Adrenal gland (tissue), 12 donors: ENCODE results near the gene GRIP1. TPM values are rescaled to one million over a fixed set of nuclear protein-coding genes. Genes with fewer than 3 reads are reported as not detected.

Experiments
- DNase-seq, 7 donors: peaks; one replicate each; pipeline ENCODE4 v3.0.0-alpha.2; 2019 to 2020
- H3K27ac ChIP-seq, 5 donors: fragments of 200-600 bp; sonication (generic) in 4 of 5; 1 replicate in 3 of 5; 2 replicates in 2 of 5; pipeline versions ENCODE4 v1.5.1 to v1.8.0; 2016 to 2020; ENCODE audit warnings: mild to moderate bottlenecking in 1 of 5
- H3K27me3 ChIP-seq: fragments of 200-600 bp; 2 replicates; pipeline ENCODE4 v1.8.0; 2021
- H3K36me3 ChIP-seq, 2 donors: fragments of 200-600 bp; replicated peaks in 1 of 2; 1 replicate in 1 of 2; 2 replicates in 1 of 2; pipeline versions ENCODE4 v1.5.1 to v1.8.0; 2018 to 2022
- H3K4me1 ChIP-seq, 2 donors: fragments of 200-600 bp; replicated peaks in 1 of 2; 1 replicate in 1 of 2; 2 replicates in 1 of 2; pipeline versions ENCODE4 v1.5.1 to v1.8.0; 2018 to 2021
- H3K4me3 ChIP-seq, 4 donors: fragments of 200-600 bp; sonication (generic) in 3 of 4; one replicate each; pipeline ENCODE4 v1.5.1; 2016 to 2018
- H3K9me3 ChIP-seq, 3 donors: fragments of 200-600 bp; sonication (generic) in 1 of 3; replicated peaks in 1 of 3; 1 replicate in 2 of 3; 2 replicates in 1 of 3; pipeline versions ENCODE4 v1.5.1 to v1.8.0; 2016 to 2021
- CTCF ChIP-seq, 6 experiments: fragments of 450-650 bp in 4 of 6; fragments of 200-600 bp in 2 of 6; sonication (generic) in 1 of 6; IDR thresholded peaks; 1 replicate in 5 of 6; 2 replicates in 1 of 6; pipeline versions ENCODE4 v1.5.1 to v1.8.0; 2016 to 2021; ENCODE audit warnings: antibody characterized with exemption in 6 of 6, mild to moderate bottlenecking in 2 of 6, moderate library complexity in 1 of 6
- POLR2A ChIP-seq, 2 donors: fragments of 450-650 bp; IDR thresholded peaks; one replicate each; pipeline ENCODE4 v1.6.1; 2017; ENCODE audit warnings: antibody characterized with exemption in 2 of 2, mild to moderate bottlenecking in 2 of 2, moderate library complexity in 1 of 2
- WGBS, 4 donors: extraction: QIAGEN DNeasy Blood & Tissue Kit in 2 of 4; methylation state at CpG; one replicate each; pipeline versions ENCODE4 v1.1.5 to v1.1.7; 2013 to 2017; 5-methylcytosine and 5-hydroxymethylcytosine counted together
- intact Hi-C, 2 donors: fragments of 100-400 bp; cut with DNase I; formaldehyde crosslinking; loops; one replicate each; pipeline versions ENCODE4 v1.14.1 to v1.15.0; 2022 to 2023
- polyA plus RNA-seq, 3 donors: library from polyadenylated mRNA; stranded (reverse); fragments of 200-250 nt in 2 of 3; fragments of 350-450 nt in 1 of 3; fragmentation: Illumina TruSeq in 1 of 3; extraction: RNeasy Lipid Tissue Mini Kit (QIAGEN cat#74804) in 1 of 3; gene quantifications; one replicate each; pipeline ENCODE4 v1.2.3, GENCODE V29; 2013 to 2014
- total RNA-seq, 9 donors: library from RNA; depleted of rRNA in 4 of 9; stranded (reverse); fragments of >200 nt in 4 of 9; fragments of 120-200 nt in 1 of 9; fragmentation: NEBNext Ultra II Directional in 1 of 9; extraction: Animal tissue kit (Norgen Biotek cat#: 25700) in 1 of 9; gene quantifications; one replicate each; pipeline versions ENCODE4 v1.1.0 to v1.2.4, GENCODE V29; 2013 to 2023
- donor health status: healthy with polysubstance abuse.
- donor health status: Bipolar disorder and iron deficiency.
- donor health status: DM: yes; HTN: yes; CAD: no.
- donor health status: DM: no; HTN: no; CAD: no.
- donor health status: DM: no; HTN: no; CAD: no.
- donor health status: DM: yes; HTN: yes; CAD: no.

Gene GRIP1
- total and polyA plus RNA-seq, 12 donors: 0.54 to 10.8 (median 2.4) TPM

GRCh38 chr12:66692986-66693385 is 14.1 kb upstream of the GRIP1 start:
- no peaks in the 10 kb centered on the region for H3K9me3 ChIP-seq
- H3K27me3 ChIP-seq: no peaks in the 10 kb centered on the region
- WGBS, 4 donors: 66 to 76% (median 72%) methylated on average over 4 of the region's 4 CpGs
- no peak overlapping the region for H3K27ac ChIP-seq
- DNase-seq: no peak
- no peaks in the 10 kb centered on the region for H3K4me1 ChIP-seq
- TF ChIP-seq CTCF (IDR thresholded peaks at IDR 0.05) (no peak), POLR2A (IDR thresholded peaks at IDR 0.05) (no peak)
- no peaks in the 10 kb centered on the region for H3K36me3 ChIP-seq
- no peak overlapping the region for H3K4me3 ChIP-seq
- intact Hi-C loops: loop anchor here in 1 of 2 donors (10.0 kb wide), 1 partner anchor 418 kb away; no protein-coding TSS in a partner anchor

GRCh38 chr12:66692170-66692569 is 13.3 kb upstream of the GRIP1 start:
- DNase-seq: no peak
- no peak for TF ChIP-seq CTCF (IDR thresholded peaks at IDR 0.05)
- no peak for TF ChIP-seq POLR2A (IDR thresholded peaks at IDR 0.05)
- no peaks in the 10 kb centered on the region for H3K4me1 ChIP-seq
- H3K27me3 ChIP-seq: no peaks in the 10 kb centered on the region
- WGBS, 4 donors: 61 to 73% (median 64%) methylated on average over 1 of the region's 1 CpG
- no peak overlapping the region for H3K4me3 ChIP-seq
- intact Hi-C loops: loop anchor here in 1 of 2 donors (10.0 kb wide), 1 partner anchor 417 kb away; no protein-coding TSS in a partner anchor
- H3K9me3 ChIP-seq: no peaks in the 10 kb centered on the region
- H3K36me3 ChIP-seq: no peaks in the 10 kb centered on the region
- no peak overlapping the region for H3K27ac ChIP-seq

- TF ChIP-seq POLR2A (IDR thresholded peaks at IDR 0.05): no peak
- peak; percentile 19 to 58 (median 42) for TF ChIP-seq CTCF (IDR thresholded peaks at IDR 0.05)
- intact Hi-C loops: loop anchor here in 1 of 2 donors (10.0 kb wide), 1 partner anchor 176 kb away; no protein-coding TSS in a partner anchor
- 46 to 53% (median 51%) methylated on average over 8 of the region's 8 CpGs for WGBS, 4 donors
- Histone ChIP-seq H3K27ac (no peak overlapping the region), H3K4me3 (no peak overlapping the region), H3K36me3 (no peaks in the 10 kb centered on the region), H3K4me1 (no peaks in the 10 kb centered on the region), H3K27me3 (no peaks in the 10 kb centered on the region), H3K9me3 (no peaks in the 10 kb centered on the region)
- DNase-seq: peak; percentile 16 to 73 (median 36)
Observed at GRCh38 chr12:66688846-66689439, 10.1 kb upstream of the GRIP1 start.

GRCh38 chr12:66684222-66684621 is 5.3 kb upstream of the GRIP1 start:
- intact Hi-C loops: loop anchor here in 1 of 2 donors (10.0 kb wide), 1 partner anchor 181 kb away; no protein-coding TSS in a partner anchor
- H3K4me1 ChIP-seq: no peaks in the 10 kb centered on the region
- H3K9me3 ChIP-seq: no peaks in the 10 kb centered on the region
- DNase-seq: no peak
- H3K27me3 ChIP-seq: no peaks in the 10 kb centered on the region
- no peaks in the 10 kb centered on the region for H3K36me3 ChIP-seq
- 84 to 89% (median 86%) methylated on average over 6 of the region's 6 CpGs for WGBS, 4 donors
- no peak overlapping the region for H3K4me3 ChIP-seq
- no peak overlapping the region for H3K27ac ChIP-seq
- no peak for TF ChIP-seq POLR2A (IDR thresholded peaks at IDR 0.05)
- TF ChIP-seq CTCF (IDR thresholded peaks at IDR 0.05): no peak
